Esophagus (tissue), 2 donors: ENCODE results near the gene DENND6B. TPM values are rescaled to one million over a fixed set of nuclear protein-coding genes. Genes with fewer than 3 reads are reported as not detected.

Experiments used
- H3K27ac ChIP-seq, 2 donors: one replicate each; pipeline ENCODE4 v1.5.1; 2013; ENCODE audit warnings: low read depth in 2 of 2, mild to moderate bottlenecking in 2 of 2, inconsistent platforms in 1 of 2, low read length in 1 of 2, moderate library complexity in 1 of 2
- H3K27me3 ChIP-seq, 2 donors: one replicate each; pipeline ENCODE4 v1.6.1; 2013; ENCODE audit warnings: low read length in 2 of 2, control low read depth in 1 of 2, mild to moderate bottlenecking in 1 of 2; ENCODE audit not compliant: insufficient read depth in 2 of 2, control insufficient read depth in 1 of 2
- H3K36me3 ChIP-seq, 2 donors: one replicate each; pipeline ENCODE4 v1.6.1; 2013; ENCODE audit warnings: low read length in 1 of 2; ENCODE audit not compliant: control insufficient read depth in 2 of 2, insufficient read depth in 2 of 2
- H3K4me1 ChIP-seq, 2 donors: one replicate each; pipeline ENCODE4 v1.6.1; 2013; ENCODE audit warnings: low read length in 1 of 2; ENCODE audit not compliant: control insufficient read depth in 2 of 2, insufficient read depth in 2 of 2
- H3K4me3 ChIP-seq, 2 donors: one replicate each; pipeline ENCODE4 v1.5.1; 2013; ENCODE audit warnings: low read length in 2 of 2, mild to moderate bottlenecking in 2 of 2, low read depth in 1 of 2, moderate library complexity in 1 of 2
- H3K9me3 ChIP-seq, 2 donors: one replicate each; pipeline ENCODE4 v1.6.1; 2013; ENCODE audit warnings: mild to moderate bottlenecking in 2 of 2, low read depth in 1 of 2, low read length in 1 of 2, moderate library complexity in 1 of 2; ENCODE audit not compliant: control insufficient read depth in 2 of 2, insufficient read depth in 1 of 2
- WGBS, 2 donors: extraction: QIAGEN DNeasy Blood & Tissue Kit; methylation state at CpG; one replicate each; pipeline ENCODE4 v1.1.7; 2013; 5-methylcytosine and 5-hydroxymethylcytosine counted together
- polyA plus RNA-seq, 2 donors: library from polyadenylated mRNA; stranded (reverse); fragments of 200-250 nt; gene quantifications; one replicate each; pipeline ENCODE4 v1.2.3, GENCODE V29; 2013
- donor health status: healthy with polysubstance abuse.
- donor health status: Bipolar disorder and iron deficiency.

DENND6B gene
- polyA plus RNA-seq, 2 donors = 2.4 to 6.8 TPM

- Histone ChIP-seq H3K27ac (no peak overlapping the region), H3K4me1 (no peaks in the 10 kb centered on the region), H3K4me3 (no peak overlapping the region), H3K36me3 (no peaks in the 10 kb centered on the region), H3K27me3 (no peaks in the 10 kb centered on the region), H3K9me3 (no peaks in the 10 kb centered on the region)
- 91 to 93% methylated on average over 7 of the region's 7 CpGs for WGBS, 2 donors
These were observed 9.1 kb downstream of the DENND6B start for GRCh38 chr22:50317674-50318073.

- Histone ChIP-seq H3K4me1 (no peaks in the 10 kb centered on the region), H3K9me3 (no peaks in the 10 kb centered on the region), H3K36me3 (no peaks in the 10 kb centered on the region), H3K27me3 (no peaks in the 10 kb centered on the region), H3K27ac (no peak overlapping the region), H3K4me3 (no peak overlapping the region)
- WGBS, 2 donors = 67 to 74% methylated on average over 8 to 9 of the region's 9 CpGs
These were observed 9.6 kb downstream of the DENND6B start for GRCh38 chr22:50317178-50317577.

GRCh38 chr22:50316114-50317065, 10.4 kb downstream of the DENND6B start:
- H3K27me3 ChIP-seq = no peaks in the 10 kb centered on the region
- no peak overlapping the region for H3K27ac ChIP-seq
- H3K9me3 ChIP-seq = no peaks in the 10 kb centered on the region
- WGBS, 2 donors = 72 to 90% methylated on average over 28 to 42 of the region's 45 CpGs
- H3K4me3 ChIP-seq = no peak overlapping the region
- no peaks in the 10 kb centered on the region for H3K4me1 ChIP-seq
- H3K36me3 ChIP-seq = no peaks in the 10 kb centered on the region

GRCh38 chr22:50315289-50316113, 11.3 kb downstream of the DENND6B start:
- H3K36me3 ChIP-seq = no peaks in the 10 kb centered on the region
- no peaks in the 10 kb centered on the region for H3K4me1 ChIP-seq
- H3K27ac ChIP-seq = no peak overlapping the region
- H3K9me3 ChIP-seq = no peaks in the 10 kb centered on the region
- 92% methylated on average over 17 to 18 of the region's 18 CpGs for WGBS, 2 donors
- H3K4me3 ChIP-seq = no peak overlapping the region
- no peaks in the 10 kb centered on the region for H3K27me3 ChIP-seq

- 61 to 65% methylated on average over 31 to 33 of the region's 33 CpGs for WGBS, 2 donors
- H3K4me3 ChIP-seq = peak overlapping the region in 1 of 2 donors; percentile 2
- H3K4me1 ChIP-seq = no peaks in the 10 kb centered on the region
- H3K36me3 ChIP-seq = no peaks in the 10 kb centered on the region
- peak overlapping the region in 1 of 2 donors; percentile 43 for H3K27ac ChIP-seq
- no peaks in the 10 kb centered on the region for H3K9me3 ChIP-seq
- no peaks in the 10 kb centered on the region for H3K27me3 ChIP-seq
These were observed 12.1 kb downstream of the DENND6B start for GRCh38 chr22:50314455-50315288.

- Histone ChIP-seq H3K27me3 (no peaks in the 10 kb centered on the region), H3K9me3 (no peaks in the 10 kb centered on the region), H3K4me1 (no peaks in the 10 kb centered on the region), H3K36me3 (no peaks in the 10 kb centered on the region), H3K27ac (peak overlapping the region in 1 of 2 donors; percentile 43), H3K4me3 (no peak overlapping the region)
- 62 to 64% methylated on average over 14 of the region's 14 CpGs for WGBS, 2 donors
These were observed 12.7 kb downstream of the DENND6B start for GRCh38 chr22:50314081-50314454.

GRCh38 chr22:50313600-50313999, 13.2 kb downstream of the DENND6B start:
- Histone ChIP-seq H3K27ac (no peak overlapping the region), H3K4me1 (no peaks in the 10 kb centered on the region), H3K36me3 (no peaks in the 10 kb centered on the region), H3K4me3 (no peak overlapping the region), H3K9me3 (no peaks in the 10 kb centered on the region), H3K27me3 (no peaks in the 10 kb centered on the region)
- 86 to 90% methylated on average over 14 to 17 of the region's 17 CpGs for WGBS, 2 donors

- WGBS, 2 donors = 88% methylated on average over 7 of the region's 7 CpGs
- Histone ChIP-seq H3K4me3 (no peak overlapping the region), H3K4me1 (peaks cover 0 to 2% of the 10 kb centered on the region in 2 donors), H3K27ac (no peak overlapping the region), H3K27me3 (no peaks in the 10 kb centered on the region), H3K36me3 (no peaks in the 10 kb centered on the region), H3K9me3 (no peaks in the 10 kb centered on the region)
These were observed 13.8 kb downstream of the DENND6B start for GRCh38 chr22:50313021-50313420.

- WGBS, 2 donors = 94 to 95% methylated on average over 11 to 12 of the region's 12 CpGs
- H3K9me3 ChIP-seq = no peaks in the 10 kb centered on the region
- no peak overlapping the region for H3K4me3 ChIP-seq
- no peaks in the 10 kb centered on the region for H3K36me3 ChIP-seq
- H3K27me3 ChIP-seq = no peaks in the 10 kb centered on the region
- H3K27ac ChIP-seq = no peak overlapping the region
- H3K4me1 ChIP-seq = peaks cover 0 to 5% of the 10 kb centered on the region in 2 donors
These were observed 14.4 kb downstream of the DENND6B start for GRCh38 chr22:50312371-50312770.
